Effector memory CD8-positive, alpha-beta T cell (primary cell): Measurements from ENCODE around the gene SHLD2.
"Not testable (repeated sequence)": the region's sequence is repeated elsewhere in the genome, so short reads cannot be mapped to it uniquely, and the experiment has no call there.

Experiments
- ATAC-seq: fragments of 150-1000 bp; cut with Tn5 transposase; replicated peaks from 2 replicates; pipeline ENCODE4 v1.10.0; 2021; ENCODE audit warnings: mild to moderate bottlenecking, moderate library complexity
- DNase-seq, 3 experiments: peaks; one replicate each; pipeline ENCODE4 v3.0.0; 2021
- H3K27ac Mint-ChIP-seq, 2 donors: one replicate each; pipeline ENCODE4 v1.8.0; 2022; ENCODE audit warnings: mild to moderate bottlenecking in 2 of 2, mixed read lengths in 2 of 2, moderate library complexity in 2 of 2
- H3K27me3 Mint-ChIP-seq, 2 donors: one replicate each; pipeline ENCODE4 v1.8.0; 2022; ENCODE audit warnings: mixed read lengths in 2 of 2
- H3K36me3 Mint-ChIP-seq: one replicate; pipeline ENCODE4 v1.8.0; 2022; ENCODE audit warnings: mild to moderate bottlenecking, moderate library complexity, mixed read lengths; ENCODE audit not compliant: insufficient read depth
- H3K4me1 Mint-ChIP-seq, 2 donors: one replicate each; pipeline ENCODE4 v1.8.0; 2022; ENCODE audit warnings: low read depth in 2 of 2, mixed read lengths in 2 of 2
- H3K4me3 Mint-ChIP-seq, 2 donors: one replicate each; pipeline ENCODE4 v1.8.0; 2022; ENCODE audit warnings: mild to moderate bottlenecking in 2 of 2, mixed read lengths in 2 of 2, moderate library complexity in 2 of 2
- H3K9me3 Mint-ChIP-seq, 2 donors: one replicate each; pipeline ENCODE4 v1.8.0; 2022; ENCODE audit warnings: mixed read lengths in 2 of 2

The SHLD2 gene

GRCh38 chr10:87177587-87177986, 82.6 kb downstream of the SHLD2 start:
- not testable (repeated sequence) for H3K27me3 Mint-ChIP-seq, H3K9me3 Mint-ChIP-seq, ATAC-seq, H3K27ac Mint-ChIP-seq, H3K4me1 Mint-ChIP-seq, H3K4me3 Mint-ChIP-seq, DNase-seq
- H3K36me3 Mint-ChIP-seq = peaks cover 20% of the 10 kb centered on the region

GRCh38 chr10:87184421-87184820, 89.4 kb downstream of the SHLD2 start:
- peak; percentile 14 for ATAC-seq
- H3K9me3 Mint-ChIP-seq, H3K27me3 Mint-ChIP-seq, H3K27ac Mint-ChIP-seq, H3K4me3 Mint-ChIP-seq, H3K4me1 Mint-ChIP-seq, DNase-seq: not testable (repeated sequence)
- peaks cover 23% of the 10 kb centered on the region for H3K36me3 Mint-ChIP-seq

GRCh38 chr10:87186016-87186415, 91.0 kb downstream of the SHLD2 start:
- not testable (repeated sequence) for DNase-seq, H3K4me1 Mint-ChIP-seq, ATAC-seq, H3K27me3 Mint-ChIP-seq, H3K27ac Mint-ChIP-seq, H3K9me3 Mint-ChIP-seq, H3K4me3 Mint-ChIP-seq
- peaks cover 21% of the 10 kb centered on the region for H3K36me3 Mint-ChIP-seq

GRCh38 chr10:87187573-87187972, 92.6 kb downstream of the SHLD2 start:
- H3K9me3 Mint-ChIP-seq, DNase-seq, H3K27me3 Mint-ChIP-seq, H3K27ac Mint-ChIP-seq, H3K4me1 Mint-ChIP-seq, H3K4me3 Mint-ChIP-seq, ATAC-seq: not testable (repeated sequence)
- H3K36me3 Mint-ChIP-seq = peaks cover 21% of the 10 kb centered on the region

- ATAC-seq, H3K27me3 Mint-ChIP-seq, H3K27ac Mint-ChIP-seq, H3K4me1 Mint-ChIP-seq, H3K4me3 Mint-ChIP-seq, DNase-seq, H3K9me3 Mint-ChIP-seq: not testable (repeated sequence)
- H3K36me3 Mint-ChIP-seq = peaks cover 17% of the 10 kb centered on the region
These were observed 96.8 kb downstream of the SHLD2 start for GRCh38 chr10:87191841-87192240.

GRCh38 chr10:87200924-87201323, 105.9 kb downstream of the SHLD2 start:
- H3K27ac Mint-ChIP-seq = peak overlapping the region; percentile 55 to 85
- peaks cover 4 to 14% of the 10 kb centered on the region in 2 donors for H3K4me1 Mint-ChIP-seq
- ATAC-seq (peak; percentile 79), DNase-seq (peak; percentile 23 to 38 (median 24))
- H3K27me3 Mint-ChIP-seq, H3K9me3 Mint-ChIP-seq: not testable (repeated sequence)
- H3K4me3 Mint-ChIP-seq = peak overlapping the region; percentile 34 to 69
- H3K36me3 Mint-ChIP-seq = peaks cover 11% of the 10 kb centered on the region

- not testable (repeated sequence) for H3K9me3 Mint-ChIP-seq, H3K27ac Mint-ChIP-seq, H3K4me3 Mint-ChIP-seq, ATAC-seq, DNase-seq, H3K27me3 Mint-ChIP-seq
- Mint-ChIP-seq H3K4me1 (peaks cover 4 to 14% of the 10 kb centered on the region in 2 donors), H3K36me3 (peaks cover 11% of the 10 kb centered on the region)
These were observed 109.8 kb downstream of the SHLD2 start for GRCh38 chr10:87204801-87205200.

- DNase-seq, ATAC-seq, H3K4me3 Mint-ChIP-seq, H3K27me3 Mint-ChIP-seq, H3K9me3 Mint-ChIP-seq, H3K27ac Mint-ChIP-seq: not testable (repeated sequence)
- Mint-ChIP-seq H3K4me1 (peaks cover 4 to 14% of the 10 kb centered on the region in 2 donors), H3K36me3 (peaks cover 11% of the 10 kb centered on the region)
These were observed 111.9 kb downstream of the SHLD2 start for GRCh38 chr10:87206922-87207321.

GRCh38 chr10:87210309-87210708, 115.3 kb downstream of the SHLD2 start:
- H3K27ac Mint-ChIP-seq, ATAC-seq, DNase-seq, H3K27me3 Mint-ChIP-seq, H3K36me3 Mint-ChIP-seq, H3K4me3 Mint-ChIP-seq, H3K9me3 Mint-ChIP-seq: not testable (repeated sequence)
- peaks cover 3 to 10% of the 10 kb centered on the region in 2 donors for H3K4me1 Mint-ChIP-seq

GRCh38 chr10:87211848-87212247, 116.8 kb downstream of the SHLD2 start:
- peak overlapping the region in 1 of 2 donors; percentile 38 for H3K27ac Mint-ChIP-seq

GRCh38 chr10:87213150-87213765, 118.3 kb downstream of the SHLD2 start:
- not testable (repeated sequence) for H3K36me3 Mint-ChIP-seq, H3K4me3 Mint-ChIP-seq, H3K27me3 Mint-ChIP-seq, H3K9me3 Mint-ChIP-seq, DNase-seq
- Mint-ChIP-seq H3K4me1 (peaks cover 3 to 10% of the 10 kb centered on the region in 2 donors), H3K27ac (peak overlapping the region; percentile 3 to 87)
- peak; percentile 59 for ATAC-seq

More at GRCh38 chr10:87211848-87212247, 116.8 kb downstream of the SHLD2 start:
- not testable (repeated sequence) for H3K9me3 Mint-ChIP-seq, H3K4me3 Mint-ChIP-seq, H3K36me3 Mint-ChIP-seq, H3K27me3 Mint-ChIP-seq, ATAC-seq, DNase-seq
- peaks cover 3 to 10% of the 10 kb centered on the region in 2 donors for H3K4me1 Mint-ChIP-seq

GRCh38 chr10:87213806-87214205, 118.8 kb downstream of the SHLD2 start:
- H3K36me3 Mint-ChIP-seq, ATAC-seq, H3K27me3 Mint-ChIP-seq, DNase-seq, H3K9me3 Mint-ChIP-seq, H3K4me3 Mint-ChIP-seq: not testable (repeated sequence)
- Mint-ChIP-seq H3K4me1 (peaks cover 3 to 15% of the 10 kb centered on the region in 2 donors), H3K27ac (peak overlapping the region; percentile 3 to 87)

GRCh38 chr10:87216120-87216519, 121.1 kb downstream of the SHLD2 start:
- H3K4me3 Mint-ChIP-seq, DNase-seq, ATAC-seq, H3K27me3 Mint-ChIP-seq, H3K36me3 Mint-ChIP-seq, H3K9me3 Mint-ChIP-seq: not testable (repeated sequence)
- peaks cover 6 to 15% of the 10 kb centered on the region in 2 donors for H3K4me1 Mint-ChIP-seq
- peak overlapping the region in 1 of 2 donors; percentile 23 for H3K27ac Mint-ChIP-seq

GRCh38 chr10:87219370-87219769, 124.4 kb downstream of the SHLD2 start:
- H3K36me3 Mint-ChIP-seq, H3K9me3 Mint-ChIP-seq, H3K4me3 Mint-ChIP-seq, DNase-seq, H3K27ac Mint-ChIP-seq, H3K27me3 Mint-ChIP-seq: not testable (repeated sequence)
- peak; percentile 87 for ATAC-seq
- H3K4me1 Mint-ChIP-seq = peaks cover 6 to 11% of the 10 kb centered on the region in 2 donors
